Smooth muscle cell (in vitro differentiated cells): ENCODE data around the gene CMTM7. TPM values are rescaled to one million over a fixed set of nuclear protein-coding genes. Genes with fewer than 3 reads are reported as not detected.

ENCODE experiments used
- DNase-seq: peaks from one replicate; lab custom pipeline; 2025; ENCODE audit not compliant: unreplicated experiment; lab: John Stamatoyannopoulos, UW
- H2AFZ ChIP-seq: fragments of 200-600 bp; sonication (generic); 2 replicates; pipeline ENCODE4 v1.6.0; 2016; ENCODE audit warnings: antibody characterized with exemption, low read depth, mild to moderate bottlenecking
- H3F3A ChIP-seq: fragments of 200-600 bp; sonication (generic); 2 replicates; pipeline ENCODE4 v1.6.0; 2017; ENCODE audit warnings: antibody characterized with exemption, low read depth
- H3K27ac ChIP-seq: fragments of 200-600 bp; sonication (generic); 2 replicates; pipeline ENCODE4 v1.5.1; 2016; ENCODE audit warnings: low read depth, mild to moderate bottlenecking
- H3K27me3 ChIP-seq: fragments of 200-600 bp; sonication (generic); 2 replicates; pipeline ENCODE4 v1.6.1; 2016; ENCODE audit warnings: low read depth, mild to moderate bottlenecking
- H3K36me3 ChIP-seq: fragments of 200-600 bp; sonication (generic); 2 replicates; pipeline ENCODE4 v1.5.1; 2016; ENCODE audit warnings: low read depth
- H3K4me1 ChIP-seq: fragments of 200-600 bp; sonication (generic); 2 replicates; pipeline ENCODE4 v1.5.1; 2016; ENCODE audit warnings: low read depth
- H3K4me2 ChIP-seq: fragments of 200-600 bp; sonication (generic); 2 replicates; pipeline ENCODE4 v1.6.0; 2016; ENCODE audit warnings: mild to moderate bottlenecking
- H3K4me3 ChIP-seq: fragments of 200-600 bp; sonication (generic); 2 replicates; pipeline ENCODE4 v1.5.1; 2016; ENCODE audit warnings: mild to moderate bottlenecking
- H3K79me2 ChIP-seq: fragments of 200-600 bp; sonication (generic); 2 replicates; pipeline ENCODE4 v1.6.0; 2016; ENCODE audit warnings: low read depth, mild to moderate bottlenecking
- H3K9ac ChIP-seq: fragments of 200-600 bp; sonication (generic); 2 replicates; pipeline ENCODE4 v1.6.0; 2016; ENCODE audit warnings: low read depth
- H3K9me3 ChIP-seq: fragments of 200-600 bp; sonication (generic); replicated peaks from 2 replicates; pipeline ENCODE4 v1.5.1; 2016; ENCODE audit warnings: low read depth
- H4K20me1 ChIP-seq: fragments of 200-600 bp; sonication (generic); 2 replicates; pipeline ENCODE4 v1.6.0; 2016; ENCODE audit warnings: low read depth
- WGBS: methylation state at CpG from one replicate; pipeline ENCODE4 v1.1.7; 2016; ENCODE audit warnings: low lambda C conversion rate; 5-methylcytosine and 5-hydroxymethylcytosine counted together
- polyA plus RNA-seq: library from polyadenylated mRNA; unstranded; fragments of >200 nt; fragmentation: Nextera tagmentation; extraction: Ambion mirVana; gene quantifications from 2 replicates; pipeline ENCODE4 v1.2.1, GENCODE V29; 2016
- total RNA-seq: library from RNA; depleted of rRNA; stranded (reverse); fragments of >200 nt; gene quantifications from 2 replicates; pipeline ENCODE4 v1.2.3, GENCODE V29; 2014
- TF ChIP-seq, protein P1 (sequence below): fragments of 200-600 bp; sonication (generic); IDR thresholded peaks from 2 replicates; pipeline ENCODE4 v1.5.1; 2017; ENCODE audit warnings: borderline replicate concordance, mild to moderate bottlenecking, antibody characterized with exemption; ENCODE audit not compliant: insufficient read depth, poor library complexity, severe bottlenecking

Gene CMTM7
- total and polyA plus RNA-seq, 2 experiments from 2014 or later: 23.4 to 43.1 TPM

DNA sequence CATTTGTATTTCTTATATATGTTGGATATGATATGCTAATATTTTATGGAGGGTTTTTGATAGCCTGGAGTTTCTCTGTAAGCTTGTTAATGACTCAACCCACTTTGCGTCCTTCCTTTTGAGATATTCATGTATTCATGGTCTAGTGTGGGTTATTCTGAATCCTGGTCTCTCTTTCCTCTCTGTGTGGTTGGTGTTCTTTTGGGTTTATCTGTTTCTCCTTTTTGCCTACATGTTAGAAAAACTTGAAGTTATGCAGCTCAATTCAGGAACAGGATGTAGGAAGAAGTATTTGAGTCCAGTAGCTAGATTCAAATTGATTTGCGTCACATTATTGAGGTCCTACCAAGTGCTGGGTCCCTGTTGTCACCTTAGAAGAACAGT lies 28.1 kb downstream of the CMTM7 start:
- Histone ChIP-seq H3K79me2 (peaks cover 44% of the 10 kb centered on the region), H4K20me1 (peaks cover 6% of the 10 kb centered on the region), H3K9me3 (no peaks in the 10 kb centered on the region), H3F3A (peaks cover 13% of the 10 kb centered on the region), H3K4me1 (peaks cover 11% of the 10 kb centered on the region), H3K27ac (peak overlapping the region; percentile 89), H2AFZ (no peak overlapping the region), H3K27me3 (no peaks in the 10 kb centered on the region), H3K36me3 (no peaks in the 10 kb centered on the region), H3K4me3 (no peak overlapping the region), H3K4me2 (peak overlapping the region; percentile 6), H3K9ac (peak overlapping the region; percentile 8)
- WGBS: 89% methylated on average over 2 of the region's 2 CpGs
- TF ChIP-seq, protein P1, sequence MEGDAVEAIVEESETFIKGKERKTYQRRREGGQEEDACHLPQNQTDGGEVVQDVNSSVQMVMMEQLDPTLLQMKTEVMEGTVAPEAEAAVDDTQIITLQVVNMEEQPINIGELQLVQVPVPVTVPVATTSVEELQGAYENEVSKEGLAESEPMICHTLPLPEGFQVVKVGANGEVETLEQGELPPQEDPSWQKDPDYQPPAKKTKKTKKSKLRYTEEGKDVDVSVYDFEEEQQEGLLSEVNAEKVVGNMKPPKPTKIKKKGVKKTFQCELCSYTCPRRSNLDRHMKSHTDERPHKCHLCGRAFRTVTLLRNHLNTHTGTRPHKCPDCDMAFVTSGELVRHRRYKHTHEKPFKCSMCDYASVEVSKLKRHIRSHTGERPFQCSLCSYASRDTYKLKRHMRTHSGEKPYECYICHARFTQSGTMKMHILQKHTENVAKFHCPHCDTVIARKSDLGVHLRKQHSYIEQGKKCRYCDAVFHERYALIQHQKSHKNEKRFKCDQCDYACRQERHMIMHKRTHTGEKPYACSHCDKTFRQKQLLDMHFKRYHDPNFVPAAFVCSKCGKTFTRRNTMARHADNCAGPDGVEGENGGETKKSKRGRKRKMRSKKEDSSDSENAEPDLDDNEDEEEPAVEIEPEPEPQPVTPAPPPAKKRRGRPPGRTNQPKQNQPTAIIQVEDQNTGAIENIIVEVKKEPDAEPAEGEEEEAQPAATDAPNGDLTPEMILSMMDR: no peak
- DNase-seq: no peak

DNA sequence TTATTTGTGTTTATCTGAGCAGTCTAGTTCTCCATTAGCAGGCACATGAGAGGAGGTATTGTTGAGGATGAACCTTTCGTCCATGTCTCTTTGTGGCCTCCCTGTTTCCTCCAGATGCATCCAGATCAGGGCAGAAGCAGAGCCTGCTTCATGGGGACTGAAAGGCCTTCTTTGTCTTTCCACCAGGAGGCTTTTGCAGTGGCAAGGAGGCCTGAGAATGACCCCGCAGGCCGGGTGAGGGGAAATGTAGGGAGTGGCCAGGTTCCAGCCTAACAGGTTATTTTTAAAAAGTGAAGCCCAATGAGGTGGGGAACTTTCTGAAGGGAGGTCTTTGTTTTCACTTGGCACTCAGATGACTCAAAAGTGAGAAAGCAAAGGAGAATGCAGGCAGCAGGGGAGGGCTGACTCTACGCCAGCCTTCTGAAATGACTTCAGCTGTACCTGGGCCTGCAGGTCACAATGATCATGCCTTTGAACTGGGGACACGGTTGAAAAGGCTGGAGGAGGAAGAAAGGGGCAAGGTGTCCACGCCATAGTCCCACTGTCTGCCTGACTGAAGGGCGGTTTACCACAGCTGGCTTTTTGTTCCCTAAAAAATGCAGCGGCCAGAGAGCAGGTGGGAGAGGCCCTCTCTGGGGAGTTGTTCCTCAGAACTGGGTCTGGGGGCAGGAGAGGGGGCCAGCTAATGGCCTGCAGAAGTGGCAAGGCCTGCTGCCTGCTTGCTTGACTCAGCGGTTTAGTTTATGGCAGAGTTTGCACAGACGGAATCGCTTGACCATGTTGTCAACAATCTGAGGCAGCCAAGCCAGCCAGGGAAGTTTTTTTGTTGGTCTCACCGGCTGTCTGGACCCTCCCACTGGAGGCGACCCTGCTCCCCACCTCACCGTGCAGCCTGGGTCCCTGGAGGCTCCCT lies 28.7 kb downstream of the CMTM7 start:
- Histone ChIP-seq H2AFZ (no peak overlapping the region), H3K27me3 (no peaks in the 10 kb centered on the region), H3K9ac (peak overlapping the region; percentile 62), H3K79me2 (peaks cover 42% of the 10 kb centered on the region), H3F3A (peaks cover 13% of the 10 kb centered on the region), H3K4me3 (no peak overlapping the region), H3K4me1 (peaks cover 11% of the 10 kb centered on the region), H3K27ac (peak overlapping the region; percentile 89), H3K9me3 (no peaks in the 10 kb centered on the region), H4K20me1 (peaks cover 9% of the 10 kb centered on the region), H3K36me3 (no peaks in the 10 kb centered on the region), H3K4me2 (peak overlapping the region; percentile 27)
- no peak for DNase-seq
- WGBS: 56% methylated on average over 14 of the region's 14 CpGs
- TF ChIP-seq, protein P1: no peak

DNA sequence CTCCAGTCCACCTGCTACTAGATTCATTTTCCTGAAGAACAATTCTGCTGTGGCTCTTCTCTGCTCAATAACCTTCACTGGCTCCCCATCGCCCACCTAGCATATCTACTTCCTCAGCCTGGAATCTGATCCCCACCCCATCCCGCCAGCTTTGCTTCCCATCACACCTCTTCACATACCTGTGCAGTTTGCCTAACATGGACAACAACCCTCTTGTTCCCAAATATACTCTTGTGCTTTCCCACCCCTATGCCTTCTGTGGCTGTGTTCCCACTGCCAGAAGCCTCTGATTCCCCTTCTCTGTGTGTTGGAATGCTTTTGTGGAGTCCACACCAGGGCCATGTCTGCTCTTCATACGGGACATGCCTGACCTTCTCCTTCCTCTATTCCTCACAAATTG lies 29.5 kb downstream of the CMTM7 start:
- 93% methylated on average over 3 of the region's 3 CpGs for WGBS
- Histone ChIP-seq H3F3A (peaks cover 13% of the 10 kb centered on the region), H3K79me2 (peaks cover 36% of the 10 kb centered on the region), H3K27ac (peak overlapping the region; percentile 89), H3K4me3 (no peak overlapping the region), H3K9me3 (no peaks in the 10 kb centered on the region), H3K27me3 (no peaks in the 10 kb centered on the region), H3K4me1 (peaks cover 11% of the 10 kb centered on the region), H3K36me3 (no peaks in the 10 kb centered on the region), H3K9ac (no peak overlapping the region), H3K4me2 (peak overlapping the region; percentile 28), H2AFZ (no peak overlapping the region), H4K20me1 (peaks cover 9% of the 10 kb centered on the region)
- TF ChIP-seq, protein P1: no peak
- no peak for DNase-seq
